GM19397 (cell line): ENCODE results near the gene PLXNB2.
"Not testable (repeated sequence)": the region's sequence is repeated elsewhere in the genome, so short reads cannot be mapped to it uniquely, and the experiment has no call there.

ENCODE experiments used
- ATAC-seq: cut with Tn5 transposase; IDR thresholded peaks from one replicate; pipeline ENCODE4 v1.9.1; 2021; ENCODE audit warnings: mild to moderate bottlenecking, moderate library complexity; ENCODE audit not compliant: unreplicated experiment

Gene PLXNB2

DNA sequence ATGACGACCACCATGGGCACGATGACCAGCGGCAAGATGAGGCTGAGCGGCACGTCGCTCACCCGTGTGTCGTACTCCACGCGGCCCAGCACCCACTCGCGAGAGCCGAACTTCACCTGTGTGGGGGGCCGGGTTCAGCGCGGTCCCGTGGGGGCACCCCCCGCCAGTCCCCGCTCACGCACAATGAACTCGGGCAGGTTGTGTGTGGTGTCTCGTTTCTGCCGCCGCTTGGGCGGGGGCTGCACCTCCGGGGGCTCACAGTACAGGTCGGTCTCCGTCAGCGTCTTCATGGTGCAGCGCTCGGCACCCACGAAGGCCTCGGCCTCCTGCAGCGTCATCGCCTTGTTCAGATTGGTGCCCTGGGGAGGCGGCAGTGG, 26.1 kb downstream of the PLXNB2 start:
- ATAC-seq: no peak

- ATAC-seq: no peak
These were observed 26.6 kb downstream of the PLXNB2 start for GRCh38 chr22:50280708-50281383.

DNA sequence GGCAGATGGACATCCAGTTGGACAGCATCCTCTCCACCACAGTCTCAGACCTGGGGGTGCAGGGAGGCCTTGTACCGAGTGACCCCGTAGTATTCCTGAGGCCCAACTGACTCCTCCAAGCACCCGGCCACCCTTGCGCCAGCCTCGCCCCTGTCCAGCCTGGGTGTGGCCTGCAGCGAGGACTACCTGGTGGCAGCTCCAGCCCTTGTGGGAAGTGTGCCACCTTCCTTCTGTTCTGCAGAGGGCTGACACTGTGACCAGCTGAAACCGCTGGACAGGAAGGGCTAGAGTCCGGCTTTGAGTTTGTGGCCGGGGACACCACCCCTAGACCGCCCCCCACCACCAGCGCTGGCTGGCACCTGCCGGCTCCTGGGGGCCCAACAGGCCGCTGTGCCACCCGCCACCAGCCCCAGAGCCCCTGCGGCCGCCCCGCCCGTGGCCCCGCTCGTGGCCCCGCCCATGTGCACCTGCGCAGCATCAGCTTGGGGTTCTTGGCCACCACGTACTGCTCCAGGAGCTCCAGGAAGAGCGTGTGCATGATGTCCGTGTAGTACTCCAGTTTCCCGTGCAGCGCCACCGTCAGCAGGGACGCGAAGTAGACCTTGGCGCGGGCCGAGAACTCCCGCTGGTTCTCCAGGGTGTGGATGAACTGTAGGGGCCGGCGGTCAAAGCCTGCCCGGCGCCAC, 27.3 kb downstream of the PLXNB2 start:
- ATAC-seq: no peak

GRCh38 chr22:50278956-50279619, 28.4 kb downstream of the PLXNB2 start:
- no peak for ATAC-seq

DNA sequence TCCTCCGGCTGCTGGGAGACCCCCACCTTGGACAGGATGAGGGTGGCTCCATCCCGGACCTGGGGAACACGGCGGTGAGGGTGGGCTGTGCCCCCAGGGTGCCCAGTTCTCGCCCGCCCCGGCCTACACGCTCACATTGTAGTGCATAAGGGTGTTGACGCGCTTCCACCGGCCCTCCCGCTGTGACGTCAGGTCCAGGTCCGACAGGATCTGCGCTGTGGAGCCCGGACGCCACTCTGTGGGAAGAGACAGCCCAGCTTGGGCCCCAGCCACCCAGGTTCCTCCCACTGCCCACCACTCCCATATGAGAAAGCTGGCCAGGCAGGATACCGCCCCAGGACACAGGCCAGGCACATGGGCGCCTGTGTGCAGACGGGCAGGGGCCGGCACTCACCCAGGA, 29.0 kb downstream of the PLXNB2 start:
- no peak for ATAC-seq

DNA sequence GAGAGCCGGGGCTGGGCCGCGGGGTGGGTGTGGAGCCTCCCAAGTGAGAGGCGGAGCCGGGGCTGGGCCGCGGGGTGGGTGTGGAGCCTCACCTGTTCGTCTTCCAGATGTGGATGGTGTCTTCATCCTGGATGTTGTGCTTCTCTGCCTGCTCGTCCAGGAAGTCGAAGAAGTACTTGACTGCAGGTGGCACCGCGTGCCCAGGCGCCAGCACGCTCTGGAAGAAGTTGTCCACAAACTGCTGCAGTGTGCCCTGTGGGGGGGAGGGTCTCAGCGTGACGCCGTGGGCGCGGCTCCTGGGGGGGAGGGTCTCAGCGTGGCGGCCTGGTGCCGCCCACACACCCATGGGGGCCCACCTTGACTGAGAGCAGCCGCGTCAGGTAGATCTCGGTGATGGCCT, 29.7 kb downstream of the PLXNB2 start:
- no peak for ATAC-seq

GRCh38 chr22:50276143-50276542, 31.3 kb downstream of the PLXNB2 start:
- ATAC-seq: peak; percentile 41

DNA sequence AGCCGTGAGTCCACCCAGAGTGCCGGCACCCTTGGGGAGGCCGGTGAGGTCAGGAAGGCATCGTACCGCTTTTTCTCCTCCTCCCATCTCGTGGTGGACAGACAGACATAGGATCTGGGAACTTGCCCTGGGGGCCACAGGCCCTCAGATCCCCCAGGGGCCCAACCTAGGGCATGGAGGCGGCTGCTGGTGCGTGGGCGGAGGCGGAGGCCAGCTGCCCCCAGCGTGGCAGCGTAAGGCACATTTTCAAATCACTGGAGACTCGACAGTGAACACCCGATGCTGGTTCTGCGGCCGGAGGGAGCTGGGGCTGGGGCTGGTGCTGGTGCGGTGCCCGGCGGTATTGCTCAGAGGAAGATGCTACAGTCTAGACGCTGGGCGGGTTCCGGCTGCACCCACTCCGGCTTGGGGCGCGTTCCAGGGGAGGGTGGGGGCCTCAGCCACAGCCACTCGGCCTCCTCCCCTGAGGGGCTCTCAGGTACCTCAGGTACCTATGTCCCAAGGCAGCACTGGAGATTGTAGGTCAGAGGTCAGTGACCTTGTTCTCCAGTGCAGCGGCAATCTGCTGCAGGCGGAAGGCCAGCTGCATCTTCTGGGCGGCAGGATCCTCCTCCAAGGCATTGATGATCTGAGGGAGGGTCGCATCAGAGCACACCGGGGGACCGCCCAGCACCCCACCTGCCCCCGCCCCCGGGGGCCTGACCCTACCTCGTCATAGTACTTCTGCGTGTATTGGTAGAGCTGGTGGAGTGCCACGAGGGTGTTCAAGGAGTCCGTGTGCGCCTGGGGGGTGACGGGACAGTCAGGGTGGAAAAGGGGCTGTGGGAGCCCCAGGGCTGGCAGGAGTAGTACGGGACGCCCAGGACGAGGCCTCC, 32.0 kb downstream of the PLXNB2 start:
- no peak for ATAC-seq

DNA sequence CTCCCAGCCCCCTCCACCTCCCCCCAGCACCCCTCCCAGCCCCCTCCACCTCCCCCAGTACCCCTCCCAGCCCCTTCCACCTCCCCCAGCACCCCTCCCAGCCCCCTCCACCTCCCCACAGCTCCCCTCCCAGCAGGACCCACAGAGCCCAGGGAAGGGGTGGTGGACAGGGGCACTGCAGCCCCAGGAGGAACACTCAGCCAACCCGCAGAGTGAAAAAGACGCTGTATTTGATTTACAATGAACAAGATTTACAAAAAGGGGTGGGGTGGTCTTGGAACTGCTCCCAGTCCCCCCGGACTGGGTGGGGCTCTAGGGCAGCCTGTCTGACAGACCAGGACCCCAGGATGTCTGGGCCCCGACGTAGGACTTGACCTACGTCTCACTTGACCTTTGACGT, 32.7 kb downstream of the PLXNB2 start:
- ATAC-seq: no peak

DNA sequence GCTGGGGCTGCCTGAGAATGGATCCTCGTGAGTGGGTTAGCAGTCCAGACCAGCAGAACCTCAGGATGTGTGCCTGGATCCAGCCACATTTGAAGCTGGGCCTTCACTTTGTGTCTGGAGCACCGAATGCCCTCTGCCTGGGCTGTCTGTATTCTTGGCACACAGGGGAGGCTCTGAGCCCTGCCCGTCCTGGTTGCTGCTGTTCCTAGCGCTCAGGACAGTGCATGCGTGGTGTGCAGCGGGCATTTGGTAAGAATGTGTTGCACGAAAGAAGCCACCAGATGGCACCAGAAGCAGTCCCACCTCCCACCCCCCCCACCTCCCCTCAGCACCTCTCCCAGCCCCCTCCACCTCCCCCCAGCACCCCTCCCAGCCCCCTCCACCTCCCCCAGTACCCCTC, 33.1 kb downstream of the PLXNB2 start:
- no peak for ATAC-seq

DNA sequence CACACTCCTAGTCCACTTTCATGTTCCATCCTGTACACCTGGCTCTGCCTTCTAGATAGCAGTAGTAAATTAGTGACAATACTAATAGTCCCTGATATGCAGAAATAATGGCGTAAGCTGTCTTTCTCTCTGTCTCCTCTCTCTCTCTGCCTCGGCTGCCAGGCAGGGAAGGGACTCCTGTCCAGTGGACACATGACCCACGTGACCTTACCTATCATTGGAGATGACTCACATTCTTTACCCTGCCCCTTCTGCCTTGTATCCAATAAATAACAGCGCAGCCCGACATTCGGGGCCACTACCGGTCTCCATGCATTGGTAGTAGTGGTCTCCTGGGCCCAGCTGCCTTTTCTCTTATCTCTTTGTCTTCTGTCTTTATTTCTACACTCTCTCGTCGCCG, 33.7 kb downstream of the PLXNB2 start:
- not testable (repeated sequence) for ATAC-seq

DNA sequence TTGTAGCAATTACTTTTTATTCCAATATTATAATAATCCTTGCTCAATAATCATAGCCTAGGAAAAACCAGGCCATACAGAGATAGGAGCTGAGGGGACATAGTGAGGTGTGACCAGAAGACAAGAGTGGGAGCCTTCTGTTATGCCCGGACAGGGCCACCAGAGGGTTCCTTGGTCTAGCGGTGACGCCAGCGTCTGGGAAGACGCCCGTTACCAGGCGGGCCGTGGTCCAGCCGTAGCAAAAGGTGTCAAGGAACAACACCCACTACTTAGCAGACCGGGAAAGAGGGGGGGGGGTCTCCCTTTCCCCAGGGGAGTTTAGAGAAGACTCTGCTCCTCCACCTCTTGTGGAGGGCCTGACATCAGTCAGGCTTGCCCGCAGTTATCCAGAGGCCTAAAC, 34.1 kb downstream of the PLXNB2 start:
- not testable (repeated sequence) for ATAC-seq

GRCh38 chr22:50272044-50272802, 35.2 kb downstream of the PLXNB2 start:
- ATAC-seq: no peak

DNA sequence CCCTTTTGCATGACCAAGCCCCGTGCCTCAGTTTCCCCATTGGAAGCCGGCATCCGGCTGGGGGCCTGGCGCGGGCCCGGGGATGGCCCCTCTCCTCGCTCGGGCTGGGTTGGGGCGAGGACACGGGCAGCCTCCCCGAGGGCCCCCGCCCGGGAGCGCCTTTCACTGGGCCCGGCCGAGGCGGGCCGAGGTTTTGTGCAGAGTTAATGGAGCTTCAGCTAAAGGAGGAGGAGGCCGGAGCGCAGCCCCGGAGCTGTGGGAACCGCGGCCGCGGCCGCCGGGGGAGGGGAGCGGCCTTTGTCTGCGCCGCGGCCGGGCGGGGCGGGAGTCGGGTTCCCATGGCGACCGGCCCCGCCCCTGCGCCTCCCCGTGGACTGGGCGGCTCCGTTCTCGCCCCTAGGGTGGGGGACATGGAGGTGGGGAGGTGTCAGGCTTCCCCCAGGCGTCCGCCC, 35.9 kb downstream of the PLXNB2 start:
- ATAC-seq: no peak

DNA sequence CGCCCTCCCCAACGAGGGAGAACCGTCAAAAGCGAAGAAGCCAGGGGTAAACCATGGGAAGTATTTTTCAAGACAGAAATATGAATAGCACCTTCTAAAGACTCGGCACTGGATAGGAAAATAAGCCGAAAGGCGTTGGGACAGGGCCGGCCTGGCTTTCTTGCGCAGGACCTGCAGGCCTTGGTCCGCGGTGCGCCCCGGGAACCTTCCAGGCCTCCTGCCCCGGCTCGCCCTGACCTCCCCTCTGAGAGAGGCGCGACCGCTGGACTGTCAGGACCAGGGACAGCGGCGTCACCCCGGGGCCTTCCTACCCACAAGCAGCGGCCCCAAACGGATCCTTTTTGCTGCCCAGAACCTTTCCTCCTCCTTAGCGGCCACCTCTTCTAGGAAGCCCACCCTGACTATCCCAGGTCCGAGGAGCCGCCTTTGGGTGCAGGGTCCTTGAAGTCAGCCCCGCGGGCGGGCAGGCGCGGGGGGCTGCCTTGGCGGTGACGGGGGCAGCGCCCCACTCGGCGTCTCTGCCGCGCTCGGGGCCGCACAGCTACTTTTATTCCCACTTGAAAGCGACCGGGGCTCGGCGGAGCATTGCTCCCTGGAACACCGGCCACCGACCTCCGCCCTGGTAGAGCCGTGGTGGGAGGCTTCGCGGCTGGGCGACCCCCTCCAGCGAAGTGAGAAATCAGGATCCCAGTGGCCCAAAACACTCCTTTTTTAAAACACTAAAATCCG, 36.6 kb downstream of the PLXNB2 start:
- no peak for ATAC-seq

DNA sequence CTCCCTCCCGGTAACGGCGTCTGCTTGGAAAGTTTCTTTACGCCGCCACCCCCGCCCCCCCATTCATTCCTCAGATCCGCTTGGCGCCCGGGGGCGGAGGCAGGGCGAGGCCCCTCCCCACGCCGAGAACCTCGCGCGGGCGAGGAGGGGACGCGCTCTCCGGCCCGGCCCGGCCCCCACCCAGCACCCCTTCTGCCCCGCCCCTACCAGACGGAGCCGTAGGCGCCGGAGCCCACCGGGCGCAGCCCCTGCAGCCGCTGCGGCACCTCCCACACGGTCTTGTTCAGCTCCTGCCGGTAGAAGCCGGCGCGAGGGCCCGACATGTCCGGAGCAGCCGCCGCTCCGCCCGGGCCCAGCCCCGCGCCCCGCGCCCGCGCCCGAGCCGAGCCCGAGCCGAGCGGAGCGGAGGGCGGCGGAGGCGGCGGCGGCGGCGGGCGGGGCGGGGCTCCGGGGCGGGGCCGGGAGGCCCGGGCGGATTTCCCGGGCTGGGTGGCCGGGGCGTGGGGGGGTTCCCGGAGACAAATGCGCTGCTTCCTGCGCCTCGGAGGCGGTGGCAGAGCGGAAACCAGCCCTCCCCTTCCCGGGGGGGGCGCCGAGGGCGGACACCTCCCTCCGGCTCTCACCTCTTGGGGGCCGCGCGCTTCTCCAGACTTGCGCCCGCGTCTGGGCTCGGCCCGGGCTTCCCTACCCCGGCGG, 37.3 kb downstream of the PLXNB2 start, which contains the start of gene MAPK11:
MAPK11 (minus strand) TSS at position 411 of the 696 bp plus-strand sequence; CDS start at position 323, 88 bp downstream.
- ATAC-seq: no peak

DNA sequence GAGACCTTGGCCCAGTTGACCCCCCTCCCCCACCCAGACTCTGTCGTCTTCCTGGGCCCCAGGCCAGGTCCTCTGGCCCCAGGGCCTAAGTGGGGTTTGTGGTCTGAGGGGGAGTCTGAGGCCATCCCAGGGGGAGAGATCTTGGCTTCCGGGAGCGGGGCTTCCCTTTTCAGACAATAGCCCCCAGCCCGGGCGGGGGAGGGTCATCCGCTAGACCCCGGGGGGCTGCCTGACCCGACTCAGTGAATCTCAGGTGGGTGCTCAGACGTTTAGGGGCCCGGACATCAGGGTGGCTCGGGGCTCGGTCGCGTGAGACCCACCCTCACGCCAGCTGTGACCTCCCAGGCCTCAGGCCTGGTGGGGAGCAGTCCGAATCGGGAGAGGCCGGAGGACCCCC, 37.9 kb downstream of the PLXNB2 start:
- no peak for ATAC-seq

GRCh38 chr22:50268655-50269113, 38.8 kb downstream of the PLXNB2 start:
- no peak for ATAC-seq
